ENCODE data around the gene TMEM220. TPM values are rescaled to one million over a fixed set of nuclear protein-coding genes. Genes with fewer than 3 reads are reported as not detected.
A peak's percentile ranks its signal among the peaks of the same experiment; 100 is the strongest.

Gene TMEM220
- total RNA-seq, 1 experiment from 2014 or later = not detected

- TSS peak; percentile 72 for BruUV-seq (replicated peaks)
- peak overlapping the region; percentile 65 for H3K27ac ChIP-seq (ENCODE audit: low read depth, low read length)
- H4K20me1 ChIP-seq (ENCODE audit: insufficient read depth) = no peaks in the 10 kb centered on the region
These were observed 31.6 kb downstream of the TMEM220 start for GRCh38 chr17:10698096-10698818.

More at GRCh38 chr17:10698096-10698818, 31.6 kb downstream of the TMEM220 start:
- ATAC-seq (no peak), DNase-seq (ENCODE audit: low read depth, low spot score) (no peak)
- Histone ChIP-seq H3K9me2 (ENCODE audit: insufficient read depth) (no peaks in the 10 kb centered on the region), H3K9me3 (ENCODE audit: control insufficient read depth in 1 of 2, insufficient read depth in 1 of 2, low read depth in 1 of 2, low read length in 2 of 2) (no peaks in the 10 kb centered on the region), H3K79me2 (ENCODE audit: insufficient read depth, low read length) (peaks cover 59% of the 10 kb centered on the region), H2AFZ (ENCODE audit: low read depth, low read length, poor library complexity, severe bottlenecking) (peak overlapping the region; percentile 6), H3K4me2 (ENCODE audit: low read length) (peak overlapping the region; percentile 67), H3K27me3 (ENCODE audit: insufficient read depth, low read length) (no peaks in the 10 kb centered on the region), H3K4me3 (replicated peaks in 1 of 2; ENCODE audit: low read depth in 1 of 2, low read length in 2 of 2) (peak overlapping the region; percentile 93 to 97), H3K4me1 (ENCODE audit: control insufficient read depth in 1 of 2, insufficient read depth in 2 of 2, low read length in 2 of 2) (peaks cover 8 to 20% of the 10 kb centered on the region in 2 experiments; a peak in 3 of 4 replicates), H3K36me3 (ENCODE audit: control insufficient read depth in 1 of 2, insufficient read depth in 2 of 2, low read length in 2 of 2) (peaks cover 15 to 18% of the 10 kb centered on the region in 2 experiments; a peak in 3 of 4 replicates), H3K9ac (ENCODE audit: low read length) (peak overlapping the region; percentile 95)
- RAD21 ChIA-PET (ENCODE audit: low non-redundant PET in 1 of 2, low total read pairs in 2 of 2, uncharacterized antibody in 2 of 2, unreplicated experiment in 2 of 2) = no interaction called here
- POLR2A ChIA-PET = no interaction called here
- TF ChIP-seq ATF3 (IDR thresholded peaks at IDR 0.05) (no peak), EZH2 (IDR thresholded peaks at IDR 0.05) (no peak), ZFX (IDR thresholded peaks at IDR 0.05) (no peak), POLR2AphosphoS5 (IDR thresholded peaks at IDR 0.05; ENCODE audit: low read depth, low read length) (no peak), ZBTB33 (IDR thresholded peaks at IDR 0.05; ENCODE audit: extremely low read depth, insufficient replicate concordance, low read length) (no peak), REST (IDR thresholded peaks at IDR 0.05; ENCODE audit: low read depth) (no peak), YY1 (IDR thresholded peaks at IDR 0.05; ENCODE audit: extremely low read depth, insufficient replicate concordance, low read depth, low read length) (no peak), FOSL1 (IDR thresholded peaks at IDR 0.05; ENCODE audit: low read depth) (no peak), EGR1 (IDR thresholded peaks at IDR 0.05; ENCODE audit: low read depth) (no peak), ZNF274 (IDR thresholded peaks at IDR 0.05; ENCODE audit: low read depth, low read length) (no peak), SIN3A (IDR thresholded peaks at IDR 0.05; ENCODE audit: low read depth) (no peak), CEBPB (IDR thresholded peaks at IDR 0.05; ENCODE audit: low read depth) (no peak)
- intact Hi-C loops (cut with micrococcal nuclease) = no loop called here
- CTCF ChIA-PET = no interaction called here
